ENCODE measurements around the gene UGT3A1. TPM values are rescaled to one million over a fixed set of nuclear protein-coding genes. Genes with fewer than 3 reads are reported as not detected.
"Not testable (repeated sequence)": the region's sequence is repeated elsewhere in the genome, so short reads cannot be mapped to it uniquely, and the experiment has no call there.

Gene UGT3A1
- total RNA-seq, 4 donors from 2014 or later = not detected

DNA sequence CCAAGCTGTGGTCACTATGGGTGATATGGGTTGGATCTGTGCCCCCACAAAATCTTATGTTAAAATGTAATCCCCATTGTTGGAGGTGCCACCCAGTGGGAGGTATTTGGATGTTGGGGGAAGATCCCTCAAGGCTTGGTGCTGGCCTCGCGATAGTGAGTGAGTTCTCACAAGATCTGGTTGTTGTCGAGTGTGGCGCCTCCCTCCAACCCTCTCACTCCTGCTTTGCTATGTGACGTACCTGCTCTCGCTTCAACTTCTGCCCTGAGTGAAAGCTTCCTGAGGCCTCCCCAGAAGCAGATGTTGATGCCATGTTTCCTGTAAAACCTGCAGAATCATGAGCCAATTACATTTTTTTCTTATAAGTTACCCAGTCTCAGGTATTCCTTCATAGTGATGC lies 40.0 kb upstream of the UGT3A1 start:
- no peaks in the 10 kb centered on the region for H3K9me3 ChIP-seq
- intact Hi-C loops (cut with DNase I; ENCODE audit: low total_unique reads) = no loop called here
- TF ChIP-seq POLR2A (IDR thresholded peaks at IDR 0.05) = no peak
- TF ChIP-seq, protein P1, sequence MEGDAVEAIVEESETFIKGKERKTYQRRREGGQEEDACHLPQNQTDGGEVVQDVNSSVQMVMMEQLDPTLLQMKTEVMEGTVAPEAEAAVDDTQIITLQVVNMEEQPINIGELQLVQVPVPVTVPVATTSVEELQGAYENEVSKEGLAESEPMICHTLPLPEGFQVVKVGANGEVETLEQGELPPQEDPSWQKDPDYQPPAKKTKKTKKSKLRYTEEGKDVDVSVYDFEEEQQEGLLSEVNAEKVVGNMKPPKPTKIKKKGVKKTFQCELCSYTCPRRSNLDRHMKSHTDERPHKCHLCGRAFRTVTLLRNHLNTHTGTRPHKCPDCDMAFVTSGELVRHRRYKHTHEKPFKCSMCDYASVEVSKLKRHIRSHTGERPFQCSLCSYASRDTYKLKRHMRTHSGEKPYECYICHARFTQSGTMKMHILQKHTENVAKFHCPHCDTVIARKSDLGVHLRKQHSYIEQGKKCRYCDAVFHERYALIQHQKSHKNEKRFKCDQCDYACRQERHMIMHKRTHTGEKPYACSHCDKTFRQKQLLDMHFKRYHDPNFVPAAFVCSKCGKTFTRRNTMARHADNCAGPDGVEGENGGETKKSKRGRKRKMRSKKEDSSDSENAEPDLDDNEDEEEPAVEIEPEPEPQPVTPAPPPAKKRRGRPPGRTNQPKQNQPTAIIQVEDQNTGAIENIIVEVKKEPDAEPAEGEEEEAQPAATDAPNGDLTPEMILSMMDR (IDR thresholded peaks at IDR 0.05) = no peak
- H3K4me1 ChIP-seq = no peaks in the 10 kb centered on the region
- H3K4me3 ChIP-seq = no peak overlapping the region
- no peaks in the 10 kb centered on the region for H3K36me3 ChIP-seq
- no peaks in the 10 kb centered on the region for H3K27me3 ChIP-seq
- H3K27ac ChIP-seq = no peak overlapping the region
- no peak for DNase-seq

- Histone ChIP-seq H3K4me1 (no peaks in the 10 kb centered on the region), H3K4me3 (no peak overlapping the region), H3K27ac (no peak overlapping the region), H3K9me3 (no peaks in the 10 kb centered on the region), H3K36me3 (no peaks in the 10 kb centered on the region), H3K27me3 (no peaks in the 10 kb centered on the region)
- DNase-seq = no peak
- intact Hi-C loops (cut with DNase I; ENCODE audit: low total_unique reads) = no loop called here
- no peak for TF ChIP-seq POLR2A (IDR thresholded peaks at IDR 0.05)
- TF ChIP-seq, protein P1 (IDR thresholded peaks at IDR 0.05) = no peak
These were observed 38.7 kb upstream of the UGT3A1 start for GRCh38 chr5:36029914-36030313.

GRCh38 chr5:36028816-36029465 lies 37.8 kb upstream of the UGT3A1 start:
- H3K9me3 ChIP-seq = no peaks in the 10 kb centered on the region
- H3K36me3 ChIP-seq = no peaks in the 10 kb centered on the region
- intact Hi-C loops (cut with DNase I; ENCODE audit: low total_unique reads) = no loop called here
- no peak for DNase-seq
- TF ChIP-seq POLR2A (IDR thresholded peaks at IDR 0.05) = no peak
- TF ChIP-seq, protein P1 (IDR thresholded peaks at IDR 0.05) = no peak
- no peaks in the 10 kb centered on the region for H3K27me3 ChIP-seq
- no peaks in the 10 kb centered on the region for H3K4me1 ChIP-seq
- H3K27ac ChIP-seq = no peak overlapping the region
- no peak overlapping the region for H3K4me3 ChIP-seq

DNA sequence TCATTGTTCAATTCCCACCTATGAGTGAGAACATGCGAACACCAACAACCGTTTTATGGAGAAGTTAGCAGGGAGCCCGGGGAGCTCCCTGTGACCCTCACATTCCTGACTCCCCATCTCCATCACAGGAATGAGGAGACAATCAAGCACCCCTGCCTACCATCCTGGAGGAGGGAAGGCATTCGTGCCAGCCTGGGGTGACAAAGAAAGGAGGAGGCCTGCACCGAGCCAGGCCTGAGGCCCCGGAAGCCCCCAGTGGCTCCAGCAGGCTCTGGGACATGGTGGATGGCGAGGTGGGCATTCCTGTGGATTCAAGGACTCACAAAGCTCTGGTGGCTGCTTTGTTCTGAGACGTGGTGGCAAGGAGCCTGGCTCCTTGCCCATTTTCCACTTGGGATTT lies 36.5 kb upstream of the UGT3A1 start:
- Histone ChIP-seq H3K4me3 (no peak overlapping the region), H3K36me3 (no peaks in the 10 kb centered on the region), H3K4me1 (no peaks in the 10 kb centered on the region), H3K27ac (no peak overlapping the region), H3K9me3 (no peaks in the 10 kb centered on the region), H3K27me3 (no peaks in the 10 kb centered on the region)
- TF ChIP-seq POLR2A (IDR thresholded peaks at IDR 0.05) = no peak
- TF ChIP-seq, protein P1 (IDR thresholded peaks at IDR 0.05) = no peak
- no peak for DNase-seq
- intact Hi-C loops (cut with DNase I; ENCODE audit: low total_unique reads) = no loop called here

DNA sequence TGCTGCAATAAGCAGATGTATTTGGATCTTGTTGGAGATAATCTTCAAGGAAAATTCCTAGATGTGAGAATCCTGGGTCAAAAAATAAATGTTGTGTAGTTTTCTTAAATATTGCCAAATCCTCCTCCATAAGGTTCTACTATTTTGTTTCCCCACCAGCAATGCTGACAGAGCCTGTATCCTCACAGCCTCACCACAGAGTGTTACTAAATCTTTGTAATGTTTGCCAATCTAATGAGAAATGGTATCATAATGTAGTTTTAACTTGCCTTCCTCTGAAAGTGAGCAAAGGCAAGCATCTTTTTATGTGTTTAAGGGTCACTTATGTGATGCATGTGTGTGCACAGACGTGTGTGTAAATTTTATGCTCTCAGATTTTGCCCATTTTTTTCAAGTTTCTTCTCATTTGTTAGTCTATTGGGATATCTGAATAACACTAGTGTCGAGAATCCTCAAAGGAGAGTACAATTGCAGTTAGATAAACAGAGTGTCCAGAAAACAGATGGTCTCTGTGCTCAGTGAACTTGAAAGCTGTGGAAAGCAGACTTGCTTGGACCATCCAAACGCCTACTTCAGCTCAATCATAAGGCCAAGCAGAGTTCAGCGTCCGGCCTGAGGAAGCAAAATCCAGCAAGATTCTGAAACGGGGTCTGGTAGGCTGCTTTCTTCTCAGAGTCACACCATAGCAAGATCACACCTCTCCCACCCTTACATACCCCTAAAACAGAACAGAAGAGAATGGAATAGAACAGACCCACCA lies 35.7 kb upstream of the UGT3A1 start:
- Histone ChIP-seq H3K4me1 (no peaks in the 10 kb centered on the region), H3K9me3 (no peaks in the 10 kb centered on the region), H3K36me3 (no peaks in the 10 kb centered on the region), H3K27ac (no peak overlapping the region), H3K4me3 (no peak overlapping the region), H3K27me3 (no peaks in the 10 kb centered on the region)
- intact Hi-C loops (cut with DNase I; ENCODE audit: low total_unique reads) = no loop called here
- no peak for TF ChIP-seq POLR2A (IDR thresholded peaks at IDR 0.05)
- TF ChIP-seq, protein P1 (IDR thresholded peaks at IDR 0.05) = no peak
- no peak for DNase-seq

DNA sequence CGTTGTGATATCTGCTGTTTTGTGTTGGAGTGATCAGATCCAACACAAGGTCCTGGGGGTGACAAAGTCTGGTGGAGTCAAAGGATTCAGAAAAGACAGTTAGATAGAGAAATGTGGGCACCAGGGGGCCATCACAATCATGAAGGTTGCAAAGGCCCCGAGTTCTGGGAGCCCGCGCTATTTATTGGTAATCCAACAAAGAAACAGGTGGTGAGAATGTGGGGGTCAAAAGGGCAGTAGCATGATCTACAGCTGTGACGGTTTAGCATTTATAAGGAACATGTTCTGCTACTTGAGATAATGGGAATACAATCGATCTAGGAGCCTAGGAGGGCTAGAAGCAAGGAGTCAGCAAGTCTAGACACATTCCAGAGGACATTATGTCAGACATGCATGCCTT lies 31.1 kb upstream of the UGT3A1 start:
- H3K27ac ChIP-seq; H3K36me3 ChIP-seq; H3K4me3 ChIP-seq; H3K4me1 ChIP-seq; H3K9me3 ChIP-seq; DNase-seq; H3K27me3 ChIP-seq; intact Hi-C loops (cut with DNase I; ENCODE audit: low total_unique reads): not testable (repeated sequence)

DNA sequence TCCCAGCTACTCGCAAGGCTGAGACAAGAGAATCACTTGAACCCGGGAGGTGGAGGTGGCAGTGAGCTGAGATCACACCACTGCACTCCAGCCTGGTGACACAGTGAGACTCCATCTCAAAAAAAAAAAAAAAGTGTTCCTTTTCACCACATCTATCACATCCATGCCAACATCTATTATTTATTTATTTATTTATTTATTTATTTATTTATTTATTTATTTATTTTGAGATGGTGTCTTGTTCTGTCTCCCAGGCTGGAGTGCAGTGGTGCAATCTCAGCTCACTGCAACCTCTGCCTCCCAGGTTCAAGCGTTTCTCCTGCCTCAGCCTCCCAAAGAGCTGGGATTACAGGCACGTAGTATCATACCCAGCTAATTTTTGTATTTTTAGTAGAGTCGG lies 28.4 kb upstream of the UGT3A1 start:
- H3K27me3 ChIP-seq; H3K4me3 ChIP-seq; H3K4me1 ChIP-seq; H3K27ac ChIP-seq; H3K9me3 ChIP-seq; H3K36me3 ChIP-seq; DNase-seq; intact Hi-C loops (cut with DNase I; ENCODE audit: low total_unique reads): not testable (repeated sequence)

Data from uterus (tissue), 4 donors.